Measurements from ENCODE around the gene LATS2.

Gene LATS2

DNA sequence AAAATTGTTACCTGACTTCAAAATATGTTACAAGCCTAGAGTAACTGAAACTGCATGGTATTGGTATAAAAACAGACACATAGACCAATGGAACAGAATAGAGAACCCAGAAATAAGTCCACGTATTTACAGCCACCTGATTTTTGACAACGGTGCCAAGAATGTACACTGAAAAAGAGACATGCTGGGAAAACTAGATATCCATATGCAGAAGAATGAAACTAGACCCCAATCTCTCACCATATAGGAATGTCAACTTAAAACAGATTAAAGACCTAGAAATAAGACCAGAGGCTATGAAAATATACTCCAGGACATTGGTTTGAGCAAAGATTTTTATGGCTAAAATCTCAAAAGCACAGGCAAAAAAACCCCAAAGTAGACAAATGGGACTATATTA is 76.5 kb downstream of the LATS2 start:
- H3K27me3 ChIP-seq (ENCODE audit: insufficient read depth, poor library complexity, severe bottlenecking), result no peaks in the 10 kb centered on the region
- H3K4me3 ChIP-seq (replicated peaks; ENCODE audit: insufficient read depth, low read length), result no peak overlapping the region
- H3K27ac ChIP-seq (replicated peaks), result no peak overlapping the region
- no peak for TF ChIP-seq SPI1 (IDR thresholded peaks at IDR 0.05; ENCODE audit: borderline replicate concordance, low read depth)
- no peak for TF ChIP-seq POLR2AphosphoS5 (IDR thresholded peaks at IDR 0.05; ENCODE audit: low read depth)
- TF ChIP-seq CTCF (IDR thresholded peaks at IDR 0.05; ENCODE audit: insufficient read depth, low read length), result no peak
- DNase-seq (ENCODE audit: low read depth in 1 of 2, low spot score in 1 of 2), result no peak

GRCh38 chr13:20983386-20983785 is 78.0 kb downstream of the LATS2 start:
- DNase-seq (ENCODE audit: low read depth in 1 of 2, low spot score in 1 of 2), result no peak
- H3K4me3 ChIP-seq (replicated peaks; ENCODE audit: insufficient read depth, low read length), result no peak overlapping the region
- no peaks in the 10 kb centered on the region for H3K27me3 ChIP-seq (ENCODE audit: insufficient read depth, poor library complexity, severe bottlenecking)
- no peak for TF ChIP-seq POLR2AphosphoS5 (IDR thresholded peaks at IDR 0.05; ENCODE audit: low read depth)
- no peak for TF ChIP-seq GABPA (IDR thresholded peaks at IDR 0.05; ENCODE audit: low read depth)
- no peak for TF ChIP-seq SPI1 (IDR thresholded peaks at IDR 0.05; ENCODE audit: borderline replicate concordance, low read depth)
- no peak for TF ChIP-seq REST (IDR thresholded peaks at IDR 0.05; ENCODE audit: insufficient replicate concordance, low read depth)
- no peak for TF ChIP-seq CTCF (IDR thresholded peaks at IDR 0.05; ENCODE audit: insufficient read depth, low read length)
- H3K27ac ChIP-seq (replicated peaks), result no peak overlapping the region

DNA sequence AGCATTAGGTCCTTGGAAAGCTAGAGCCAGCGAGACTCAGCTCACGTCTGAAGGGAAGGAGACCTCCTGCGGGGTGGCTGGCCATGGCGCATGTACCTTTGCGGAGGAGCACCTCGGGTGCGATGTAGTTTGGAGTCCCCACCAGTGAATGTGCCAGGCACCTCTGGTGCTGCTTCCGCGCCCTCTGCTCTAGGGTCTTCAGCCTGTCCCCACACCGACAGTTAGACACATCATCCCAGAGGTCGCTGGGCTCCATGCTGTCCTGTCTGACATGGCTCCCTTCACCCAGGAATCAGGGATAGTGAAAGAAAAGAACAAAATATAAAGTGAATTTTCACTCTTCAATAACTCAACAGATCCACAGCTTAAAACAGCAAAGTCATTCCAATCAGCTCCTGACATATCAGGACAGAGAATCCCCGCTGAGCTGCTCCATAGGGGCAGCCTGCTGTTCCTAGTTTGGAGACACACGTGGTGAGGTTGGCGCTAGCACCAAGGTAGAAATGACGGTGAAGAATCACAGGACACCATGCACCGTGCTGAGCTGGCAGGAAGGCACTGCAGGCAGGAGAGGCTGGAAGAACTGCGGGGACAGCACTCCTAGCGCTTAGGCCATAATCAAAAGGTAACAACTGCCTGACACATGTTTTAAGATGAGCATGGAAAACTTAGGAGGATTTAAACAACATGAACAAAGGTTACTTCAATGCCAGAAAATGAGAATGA is 79.9 kb downstream of the LATS2 start:
- H3K27ac ChIP-seq (replicated peaks), result 0 out of 2 replicates have a peak overlapping the region, but pooled peaks have one; percentile 10
- H3K27me3 ChIP-seq (ENCODE audit: insufficient read depth, poor library complexity, severe bottlenecking), result no peaks in the 10 kb centered on the region
- no peak overlapping the region for H3K4me3 ChIP-seq (replicated peaks; ENCODE audit: insufficient read depth, low read length)
- DNase-seq (ENCODE audit: low read depth in 1 of 2, low spot score in 1 of 2), result no peak
- TF ChIP-seq SPI1 (IDR thresholded peaks at IDR 0.05; ENCODE audit: borderline replicate concordance, low read depth), result no peak
- TF ChIP-seq REST (IDR thresholded peaks at IDR 0.05; ENCODE audit: insufficient replicate concordance, low read depth), result no peak
- TF ChIP-seq POLR2AphosphoS5 (IDR thresholded peaks at IDR 0.05; ENCODE audit: low read depth), result no peak
- TF ChIP-seq GABPA (IDR thresholded peaks at IDR 0.05; ENCODE audit: low read depth), result no peak
- TF ChIP-seq CTCF (IDR thresholded peaks at IDR 0.05; ENCODE audit: insufficient read depth, low read length), result no peak

DNA sequence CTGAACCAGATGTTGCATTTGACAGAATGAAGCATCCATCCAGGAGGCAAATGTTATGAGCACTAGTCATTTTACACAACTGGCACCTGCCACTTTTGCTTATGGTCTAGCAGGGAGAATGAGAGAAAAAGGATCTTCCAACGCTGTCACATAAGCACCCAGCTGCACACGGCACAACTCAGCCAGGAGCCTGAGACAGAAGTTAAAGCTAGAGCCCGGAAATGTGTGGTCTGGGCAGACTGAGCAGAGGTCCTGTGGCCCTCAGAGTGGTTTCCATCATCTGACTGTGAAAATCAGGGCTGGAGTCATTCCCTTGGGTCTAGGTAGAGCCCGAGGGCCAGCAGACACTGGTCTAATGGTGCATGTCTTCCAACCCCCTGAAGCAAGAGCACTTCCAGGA is 80.5 kb downstream of the LATS2 start:
- H3K4me3 ChIP-seq (replicated peaks; ENCODE audit: insufficient read depth, low read length), result no peak overlapping the region
- H3K27ac ChIP-seq (replicated peaks), result peak overlapping the region; percentile 46
- DNase-seq (ENCODE audit: low read depth in 1 of 2, low spot score in 1 of 2), result peak in 1 of 2 experiments; percentile 36
- TF ChIP-seq CTCF (IDR thresholded peaks at IDR 0.05; ENCODE audit: insufficient read depth, low read length) (no peak), GABPA (IDR thresholded peaks at IDR 0.05; ENCODE audit: low read depth) (no peak), SPI1 (IDR thresholded peaks at IDR 0.05; ENCODE audit: borderline replicate concordance, low read depth) (no peak), REST (IDR thresholded peaks at IDR 0.05; ENCODE audit: insufficient replicate concordance, low read depth) (no peak), POLR2AphosphoS5 (IDR thresholded peaks at IDR 0.05; ENCODE audit: low read depth) (no peak)
- H3K27me3 ChIP-seq (ENCODE audit: insufficient read depth, poor library complexity, severe bottlenecking), result no peaks in the 10 kb centered on the region
